Ishikawa (cell line): ENCODE measurements around the gene LHX1.

Experiments
- CREB1 ChIP-seq: IDR thresholded peaks from 2 replicates; pipeline ENCODE4 v1.6.1; 2012; ENCODE audit warnings: low read depth
- EGR1 ChIP-seq: IDR thresholded peaks from 2 replicates; pipeline ENCODE4 v1.6.1; 2012
- EP300 ChIP-seq: IDR thresholded peaks from 2 replicates; pipeline ENCODE4 v1.6.1; 2012; ENCODE audit warnings: borderline replicate concordance
- FOXM1 ChIP-seq: IDR thresholded peaks from 2 replicates; pipeline ENCODE4 v1.6.1; 2012; ENCODE audit warnings: low read depth, borderline replicate concordance
- NFIC ChIP-seq: IDR thresholded peaks from 2 replicates; pipeline ENCODE4 v1.6.1; 2012
- TCF12 ChIP-seq: IDR thresholded peaks from 2 replicates; pipeline ENCODE4 v1.6.1; 2012; ENCODE audit warnings: low read depth
- ZBTB7A ChIP-seq: IDR thresholded peaks from 2 replicates; pipeline ENCODE4 v1.6.1; 2012; ENCODE audit warnings: low read depth
- TF ChIP-seq, protein P1 (sequence below): IDR thresholded peaks from 2 replicates; pipeline ENCODE4 v1.6.1; 2012; ENCODE audit warnings: low read depth, mild to moderate bottlenecking

DNA sequence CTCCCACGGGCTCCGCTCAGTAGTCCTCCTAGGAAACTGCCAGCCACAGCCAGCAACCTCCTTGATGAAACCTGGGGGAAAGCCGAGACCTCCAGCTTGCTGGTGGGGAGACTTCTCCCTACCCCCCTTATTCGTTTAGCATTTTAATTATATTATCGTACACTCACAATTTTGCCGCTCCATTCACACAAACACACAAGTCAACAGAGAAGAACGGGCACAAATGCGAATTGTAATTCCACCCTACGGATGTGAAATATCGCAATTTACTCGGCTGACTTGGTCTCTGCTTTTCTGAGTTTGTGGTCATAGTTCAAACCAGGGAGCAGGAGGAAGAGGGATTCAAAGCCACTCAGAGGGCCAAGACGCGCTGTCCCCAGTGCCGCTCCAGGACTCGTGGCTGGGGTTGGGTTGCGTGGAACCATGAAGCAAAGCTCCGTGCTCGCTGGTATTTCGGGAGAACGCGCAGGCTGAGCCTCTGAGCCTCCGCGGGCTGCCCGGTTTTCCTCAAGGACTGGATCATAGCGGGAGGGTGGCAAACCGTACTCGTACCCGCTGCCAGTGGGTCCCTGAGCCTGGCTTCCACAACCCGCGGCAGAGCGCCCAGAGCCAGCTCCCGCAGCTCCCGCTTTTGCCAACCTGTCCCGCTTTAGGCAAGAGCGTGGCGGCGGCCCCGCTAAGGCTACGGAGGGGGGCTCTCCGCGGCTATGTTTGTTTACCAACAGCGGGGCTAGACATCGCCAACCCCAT is 2.0 kb downstream of the LHX1 start:
- TF ChIP-seq TCF12 (no peak), EP300 (no peak), NFIC (no peak), CREB1 (no peak), ZBTB7A (no peak), EGR1 (no peak), FOXM1 (no peak)
- TF ChIP-seq, protein P1, sequence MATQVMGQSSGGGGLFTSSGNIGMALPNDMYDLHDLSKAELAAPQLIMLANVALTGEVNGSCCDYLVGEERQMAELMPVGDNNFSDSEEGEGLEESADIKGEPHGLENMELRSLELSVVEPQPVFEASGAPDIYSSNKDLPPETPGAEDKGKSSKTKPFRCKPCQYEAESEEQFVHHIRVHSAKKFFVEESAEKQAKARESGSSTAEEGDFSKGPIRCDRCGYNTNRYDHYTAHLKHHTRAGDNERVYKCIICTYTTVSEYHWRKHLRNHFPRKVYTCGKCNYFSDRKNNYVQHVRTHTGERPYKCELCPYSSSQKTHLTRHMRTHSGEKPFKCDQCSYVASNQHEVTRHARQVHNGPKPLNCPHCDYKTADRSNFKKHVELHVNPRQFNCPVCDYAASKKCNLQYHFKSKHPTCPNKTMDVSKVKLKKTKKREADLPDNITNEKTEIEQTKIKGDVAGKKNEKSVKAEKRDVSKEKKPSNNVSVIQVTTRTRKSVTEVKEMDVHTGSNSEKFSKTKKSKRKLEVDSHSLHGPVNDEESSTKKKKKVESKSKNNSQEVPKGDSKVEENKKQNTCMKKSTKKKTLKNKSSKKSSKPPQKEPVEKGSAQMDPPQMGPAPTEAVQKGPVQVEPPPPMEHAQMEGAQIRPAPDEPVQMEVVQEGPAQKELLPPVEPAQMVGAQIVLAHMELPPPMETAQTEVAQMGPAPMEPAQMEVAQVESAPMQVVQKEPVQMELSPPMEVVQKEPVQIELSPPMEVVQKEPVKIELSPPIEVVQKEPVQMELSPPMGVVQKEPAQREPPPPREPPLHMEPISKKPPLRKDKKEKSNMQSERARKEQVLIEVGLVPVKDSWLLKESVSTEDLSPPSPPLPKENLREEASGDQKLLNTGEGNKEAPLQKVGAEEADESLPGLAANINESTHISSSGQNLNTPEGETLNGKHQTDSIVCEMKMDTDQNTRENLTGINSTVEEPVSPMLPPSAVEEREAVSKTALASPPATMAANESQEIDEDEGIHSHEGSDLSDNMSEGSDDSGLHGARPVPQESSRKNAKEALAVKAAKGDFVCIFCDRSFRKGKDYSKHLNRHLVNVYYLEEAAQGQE: no peak
